ENCODE results near the gene RALGDS. TPM values are rescaled to one million over a fixed set of nuclear protein-coding genes. Genes with fewer than 3 reads are reported as not detected.

Gene RALGDS
- total RNA-seq, 1 experiment from 2014 or later: 13.7 TPM

- Mint-ChIP-seq H3K27ac (ENCODE audit: unreplicated experiment) (no peak overlapping the region), H3K9me3 (ENCODE audit: low read depth, unreplicated experiment) (no peaks in the 10 kb centered on the region), H3K4me3 (ENCODE audit: low read depth, unreplicated experiment) (no peak overlapping the region), H3K4me1 (ENCODE audit: low read depth, unreplicated experiment) (no peaks in the 10 kb centered on the region), H3K27me3 (ENCODE audit: unreplicated experiment) (peaks cover 18% of the 10 kb centered on the region), H3K36me3 (ENCODE audit: insufficient read depth, unreplicated experiment) (no peaks in the 10 kb centered on the region)
- TF ChIP-seq, protein P1, sequence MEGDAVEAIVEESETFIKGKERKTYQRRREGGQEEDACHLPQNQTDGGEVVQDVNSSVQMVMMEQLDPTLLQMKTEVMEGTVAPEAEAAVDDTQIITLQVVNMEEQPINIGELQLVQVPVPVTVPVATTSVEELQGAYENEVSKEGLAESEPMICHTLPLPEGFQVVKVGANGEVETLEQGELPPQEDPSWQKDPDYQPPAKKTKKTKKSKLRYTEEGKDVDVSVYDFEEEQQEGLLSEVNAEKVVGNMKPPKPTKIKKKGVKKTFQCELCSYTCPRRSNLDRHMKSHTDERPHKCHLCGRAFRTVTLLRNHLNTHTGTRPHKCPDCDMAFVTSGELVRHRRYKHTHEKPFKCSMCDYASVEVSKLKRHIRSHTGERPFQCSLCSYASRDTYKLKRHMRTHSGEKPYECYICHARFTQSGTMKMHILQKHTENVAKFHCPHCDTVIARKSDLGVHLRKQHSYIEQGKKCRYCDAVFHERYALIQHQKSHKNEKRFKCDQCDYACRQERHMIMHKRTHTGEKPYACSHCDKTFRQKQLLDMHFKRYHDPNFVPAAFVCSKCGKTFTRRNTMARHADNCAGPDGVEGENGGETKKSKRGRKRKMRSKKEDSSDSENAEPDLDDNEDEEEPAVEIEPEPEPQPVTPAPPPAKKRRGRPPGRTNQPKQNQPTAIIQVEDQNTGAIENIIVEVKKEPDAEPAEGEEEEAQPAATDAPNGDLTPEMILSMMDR (IDR thresholded peaks at IDR 0.05; ENCODE audit: unreplicated experiment): no peak
- no TSS peak for BruUV-seq (replicated peaks)
- DNase-seq: no peak
- CTCF ChIA-PET: no interaction called here
- intact Hi-C loops (cut with micrococcal nuclease; ENCODE audit: unreplicated experiment): no loop called here
Observed at GRCh38 chr9:133164191-133164590, 43.2 kb upstream of the RALGDS start.

- CTCF ChIA-PET: no interaction called here
- DNase-seq: peak; percentile 18
Observed at GRCh38 chr9:133163504-133164172, 42.6 kb upstream of the RALGDS start, which contains the start of gene GBGT1. Gene GBGT1 (minus strand): TSS chr9:133163914. CDS start chr9:133162412, 1,502 bp downstream.

DNA sequence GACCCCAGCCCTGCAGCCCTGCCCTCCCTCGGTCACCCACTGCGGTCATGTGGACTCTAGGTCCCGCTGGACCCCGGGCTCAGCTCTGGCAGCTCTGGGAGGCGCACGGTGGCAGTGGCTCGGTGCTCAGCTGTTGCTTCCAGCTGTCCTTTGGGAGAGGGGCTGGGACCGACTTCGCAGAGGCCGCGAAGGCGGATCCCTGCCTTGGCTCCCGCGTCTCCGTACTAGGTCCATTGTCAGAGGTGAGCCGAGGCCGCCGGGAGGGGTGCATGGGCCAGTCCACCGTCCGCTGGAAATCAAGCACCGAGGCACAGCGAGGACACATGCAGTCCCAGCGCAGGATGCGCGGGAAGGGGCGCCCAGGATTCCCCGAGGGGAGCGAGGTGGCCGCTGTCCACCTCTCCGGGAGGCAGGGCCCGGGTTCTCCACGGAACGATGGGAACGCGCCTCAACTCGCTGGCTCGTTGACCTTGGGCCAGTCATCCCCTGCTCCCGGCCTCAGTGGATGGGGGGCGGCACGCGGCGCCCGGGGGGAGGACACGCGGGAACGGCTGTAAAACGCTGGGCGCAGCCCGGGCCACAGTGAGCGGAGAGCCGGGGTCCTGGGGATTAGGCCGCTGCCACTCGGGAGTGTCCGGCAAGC lies 41.9 kb upstream of the RALGDS start:
- Mint-ChIP-seq H3K4me1 (ENCODE audit: low read depth, unreplicated experiment) (no peaks in the 10 kb centered on the region), H3K4me3 (ENCODE audit: low read depth, unreplicated experiment) (no peak overlapping the region)
- TF ChIP-seq, protein P1 (IDR thresholded peaks at IDR 0.05; ENCODE audit: unreplicated experiment): no peak

More at GRCh38 chr9:133163504-133164172, 42.6 kb upstream of the RALGDS start, which contains the start of gene GBGT1:
- H3K9me3 Mint-ChIP-seq (ENCODE audit: low read depth, unreplicated experiment): no peaks in the 10 kb centered on the region
- H3K27me3 Mint-ChIP-seq (ENCODE audit: unreplicated experiment): peaks cover 18% of the 10 kb centered on the region
- no peak within 1 kb of the TSS for H3K27ac Mint-ChIP-seq (ENCODE audit: unreplicated experiment)
- TF ChIP-seq, protein P1 (IDR thresholded peaks at IDR 0.05; ENCODE audit: unreplicated experiment): no peak
- no peak within 1 kb of the TSS for H3K4me3 Mint-ChIP-seq (ENCODE audit: low read depth, unreplicated experiment)
- no peaks in the 10 kb centered on the region for H3K4me1 Mint-ChIP-seq (ENCODE audit: low read depth, unreplicated experiment)
- intact Hi-C loops (cut with micrococcal nuclease; ENCODE audit: unreplicated experiment): no loop called here
- H3K36me3 Mint-ChIP-seq (ENCODE audit: insufficient read depth, unreplicated experiment): no peaks in the 10 kb centered on the region
- BruUV-seq (replicated peaks): no TSS peak

GRCh38 chr9:133161547-133161950 lies 40.5 kb upstream of the RALGDS start:
- TF ChIP-seq, protein P1 (IDR thresholded peaks at IDR 0.05; ENCODE audit: unreplicated experiment): no peak
- H3K36me3 Mint-ChIP-seq (ENCODE audit: insufficient read depth, unreplicated experiment): no peaks in the 10 kb centered on the region
- BruUV-seq (replicated peaks): no TSS peak
- peaks cover 28% of the 10 kb centered on the region for H3K27me3 Mint-ChIP-seq (ENCODE audit: unreplicated experiment)
- CTCF ChIA-PET: no interaction called here
- H3K9me3 Mint-ChIP-seq (ENCODE audit: low read depth, unreplicated experiment): no peaks in the 10 kb centered on the region
- no peak overlapping the region for H3K27ac Mint-ChIP-seq (ENCODE audit: unreplicated experiment)
- no peak overlapping the region for H3K4me3 Mint-ChIP-seq (ENCODE audit: low read depth, unreplicated experiment)
- intact Hi-C loops (cut with micrococcal nuclease; ENCODE audit: unreplicated experiment): no loop called here
- no peak for DNase-seq
- no peaks in the 10 kb centered on the region for H3K4me1 Mint-ChIP-seq (ENCODE audit: low read depth, unreplicated experiment)

More for the DNA sequence above, 41.9 kb upstream of the RALGDS start:
- CTCF ChIA-PET: no interaction called here
- no peak for DNase-seq
- Mint-ChIP-seq H3K27ac (ENCODE audit: unreplicated experiment) (no peak overlapping the region), H3K27me3 (ENCODE audit: unreplicated experiment) (peaks cover 18% of the 10 kb centered on the region), H3K36me3 (ENCODE audit: insufficient read depth, unreplicated experiment) (no peaks in the 10 kb centered on the region), H3K9me3 (ENCODE audit: low read depth, unreplicated experiment) (no peaks in the 10 kb centered on the region)
- BruUV-seq (replicated peaks): no TSS peak
- intact Hi-C loops (cut with micrococcal nuclease; ENCODE audit: unreplicated experiment): no loop called here
